ENCODE results near the gene UBE2D4.
"Not testable (repeated sequence)": the region's sequence is repeated elsewhere in the genome, so short reads cannot be mapped to it uniquely, and the experiment has no call there.

The UBE2D4 gene

DNA sequence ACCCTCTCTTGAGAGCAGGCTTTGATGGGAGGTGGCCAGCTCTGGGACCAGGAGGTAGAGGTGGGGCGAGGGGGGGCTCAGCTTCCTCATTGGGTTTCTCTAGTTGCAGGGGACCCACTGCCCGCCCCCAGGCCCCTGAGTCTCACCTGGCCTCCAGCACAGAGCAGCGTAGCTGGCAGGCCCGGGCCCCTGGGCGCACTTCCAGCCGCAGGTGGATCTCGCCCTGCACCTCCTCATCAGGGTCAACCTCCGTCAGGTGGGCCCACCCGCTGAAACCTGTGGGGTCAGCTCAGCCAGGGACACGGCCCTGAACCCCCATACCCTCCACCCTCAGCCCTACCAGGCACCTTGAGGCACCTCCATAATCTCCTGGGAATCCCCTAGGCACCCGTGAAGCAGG lies 43.4 kb downstream of the UBE2D4 start:
- not testable (repeated sequence) for DNase-seq

GRCh38 chr7:43970698-43971097 lies 44.5 kb downstream of the UBE2D4 start:
- DNase-seq = not testable (repeated sequence)

DNA sequence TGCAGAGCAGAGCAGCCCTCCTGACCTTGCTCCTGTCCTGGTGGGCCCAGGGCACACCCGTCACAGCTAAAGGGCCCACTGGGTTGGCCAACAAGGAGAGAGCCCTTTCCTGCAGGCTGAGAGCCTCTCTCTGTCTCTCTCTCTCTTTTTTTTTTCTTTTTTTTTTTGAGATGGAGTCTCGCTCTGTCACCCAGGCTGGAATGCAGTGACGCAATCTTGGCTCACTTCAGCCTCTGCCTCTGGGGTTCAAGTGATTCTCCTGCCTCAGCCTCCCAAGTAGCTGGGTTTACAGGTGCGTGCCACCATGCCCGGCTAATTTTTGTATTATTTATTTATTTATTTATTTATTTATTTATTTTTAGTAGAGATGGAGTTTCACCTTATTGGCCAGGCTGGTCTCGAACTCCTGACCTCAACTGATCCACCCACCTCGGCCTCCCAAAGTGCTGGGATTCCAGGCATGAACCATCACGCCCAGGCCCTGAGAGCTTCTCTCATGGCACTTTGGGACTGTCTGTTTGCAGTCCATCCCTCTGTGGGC lies 47.9 kb downstream of the UBE2D4 start:
- DNase-seq = not testable (repeated sequence)

DNA sequence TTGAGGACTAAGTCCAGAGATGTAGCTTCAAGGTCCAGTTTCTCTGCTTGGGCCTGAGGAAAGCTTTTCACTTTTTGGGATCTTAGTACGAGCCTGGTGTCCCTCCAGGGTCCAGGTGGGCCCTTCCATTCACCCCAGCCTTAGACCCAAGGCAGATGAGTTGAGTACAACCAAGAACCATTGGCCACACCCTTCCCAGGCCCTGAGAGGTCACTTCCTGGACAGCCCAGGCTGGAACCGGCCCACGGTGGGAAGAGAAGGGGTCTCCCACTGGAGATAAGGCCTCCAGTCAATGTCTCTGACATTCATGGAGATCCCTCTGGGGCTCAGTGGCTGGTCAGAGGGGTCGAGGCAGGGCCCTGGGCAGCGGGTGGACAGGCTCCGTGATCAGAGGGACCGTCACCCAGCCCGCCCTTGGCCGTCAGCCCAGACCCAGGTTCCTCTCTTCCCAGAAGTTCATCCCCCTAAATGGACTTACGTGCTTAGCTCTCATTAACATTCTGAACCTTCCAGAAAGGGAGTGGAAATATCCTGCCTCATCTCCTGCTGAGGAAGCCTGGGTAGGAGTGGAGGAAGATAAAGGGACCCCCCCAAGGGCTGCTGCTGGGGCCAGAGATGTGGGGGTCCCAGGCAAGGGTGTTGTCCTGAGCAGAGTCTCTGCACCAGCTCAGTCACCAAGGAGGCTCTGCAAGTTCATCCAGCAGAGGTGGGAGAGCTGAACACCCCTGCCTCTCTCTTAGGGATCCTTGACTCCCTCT lies 48.7 kb downstream of the UBE2D4 start:
- not testable (repeated sequence) for DNase-seq

GRCh38 chr7:43977525-43977924 lies 51.3 kb downstream of the UBE2D4 start:
- DNase-seq = no peak

DNA sequence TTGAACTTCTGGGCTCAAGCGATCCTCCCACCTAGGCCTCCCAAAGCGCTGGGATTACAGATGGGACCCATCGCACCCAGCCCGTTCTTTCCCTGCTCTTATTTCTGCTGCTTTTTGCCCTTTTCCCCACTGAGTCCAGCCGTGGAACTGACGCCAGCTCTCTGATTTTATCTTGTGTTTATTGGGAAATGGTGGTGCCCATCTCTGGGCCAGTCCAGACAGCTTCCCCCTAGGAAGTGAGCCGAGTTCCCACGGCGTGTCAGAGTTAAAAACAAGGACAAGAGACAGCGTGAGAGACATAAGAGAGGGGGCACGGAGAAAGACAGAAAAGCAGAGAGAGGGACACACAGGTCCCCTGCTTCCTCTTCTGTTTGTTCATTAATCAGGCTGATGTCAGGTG lies 51.9 kb downstream of the UBE2D4 start:
- not testable (repeated sequence) for DNase-seq

DNA sequence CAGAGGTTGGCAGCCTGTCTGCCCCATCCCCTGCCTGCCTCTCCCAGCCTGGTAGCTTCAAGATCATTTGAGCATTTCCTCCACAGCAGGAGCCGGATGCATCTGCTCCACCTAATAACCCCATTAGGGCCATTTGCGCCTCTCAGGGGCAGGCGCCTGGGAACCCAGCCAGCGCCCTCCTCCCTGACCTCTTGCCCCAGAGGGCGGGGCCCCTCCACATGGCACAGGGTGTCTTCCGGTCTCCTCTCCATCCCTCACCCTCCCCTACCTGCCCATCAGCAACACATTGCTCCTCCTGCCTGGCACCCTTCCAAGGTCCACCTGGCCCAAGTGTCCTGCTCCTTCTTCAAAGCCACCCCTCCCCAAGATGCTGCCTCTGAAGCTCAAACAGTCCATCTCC lies 56.6 kb downstream of the UBE2D4 start:
- not testable (repeated sequence) for DNase-seq

DNA sequence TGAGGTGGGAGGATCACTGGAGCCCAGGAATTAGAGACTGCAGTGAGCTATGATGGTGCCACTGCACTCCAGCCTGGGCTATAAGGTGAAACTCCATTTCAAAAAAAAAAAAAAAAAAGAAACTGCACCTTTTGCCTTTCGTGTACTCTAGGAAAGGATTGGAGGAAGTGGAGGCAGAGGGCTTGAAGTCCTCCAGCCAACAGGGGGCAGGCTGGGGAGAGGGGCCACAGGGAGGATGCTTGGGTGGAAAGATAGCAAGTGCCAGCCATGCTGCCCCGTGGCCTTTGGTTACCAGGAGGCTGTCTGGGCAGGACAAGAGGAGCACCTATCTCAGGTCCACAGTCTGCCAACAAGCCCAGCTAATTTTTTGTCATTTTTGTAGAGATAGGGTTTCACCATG lies 57.5 kb downstream of the UBE2D4 start:
- DNase-seq = not testable (repeated sequence)

DNA sequence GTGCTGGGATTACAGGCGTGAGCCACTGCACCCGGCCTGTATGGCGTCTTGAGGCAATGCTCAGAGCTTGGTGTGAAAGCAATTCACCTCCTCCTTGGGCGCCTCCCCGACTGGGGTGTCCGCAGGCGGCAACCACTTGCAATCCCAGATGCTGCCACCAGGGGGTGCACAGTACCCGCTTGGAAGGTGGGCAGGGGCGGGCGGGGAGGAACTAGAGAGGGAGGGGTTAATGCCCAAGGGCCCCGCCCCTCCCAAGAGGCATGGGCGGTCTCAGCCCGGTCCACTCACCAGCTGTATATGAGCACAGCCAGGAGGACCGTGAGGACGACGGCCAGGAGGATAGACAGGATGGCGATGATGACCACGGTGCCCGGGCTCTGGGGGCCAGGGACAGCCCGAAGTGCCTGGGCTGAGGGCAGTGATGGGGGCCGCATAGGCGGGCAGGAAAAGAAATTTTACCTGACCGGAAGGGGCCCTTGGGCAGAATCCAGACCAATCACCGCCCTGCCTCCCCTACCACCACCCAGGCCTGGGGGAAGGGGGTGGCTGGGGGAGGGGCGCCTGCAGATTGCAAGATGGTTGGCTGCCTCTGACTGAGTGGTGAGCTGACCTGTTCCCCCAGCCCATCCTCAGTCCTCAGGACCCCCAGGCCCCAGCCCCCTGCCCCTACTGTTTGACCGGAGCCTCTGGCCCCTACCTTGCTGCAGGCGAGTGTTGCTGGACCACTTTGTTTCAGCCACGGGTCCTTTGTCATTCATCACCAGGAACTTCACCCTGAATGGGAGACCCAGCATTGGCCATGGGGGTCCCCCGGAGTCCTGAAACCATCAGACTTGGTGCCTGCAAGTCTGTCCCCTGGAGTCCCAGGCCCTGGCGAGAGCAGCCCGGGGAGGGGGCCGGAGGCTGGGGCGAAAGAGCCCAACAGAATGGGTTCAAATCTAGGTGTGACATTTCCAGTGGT lies 59.9 kb downstream of the UBE2D4 start:
- DNase-seq = peak; percentile 80

- DNase-seq = not testable (repeated sequence)
Measured at GRCh38 chr7:43987476-43987875, 61.2 kb downstream of the UBE2D4 start.

DNA sequence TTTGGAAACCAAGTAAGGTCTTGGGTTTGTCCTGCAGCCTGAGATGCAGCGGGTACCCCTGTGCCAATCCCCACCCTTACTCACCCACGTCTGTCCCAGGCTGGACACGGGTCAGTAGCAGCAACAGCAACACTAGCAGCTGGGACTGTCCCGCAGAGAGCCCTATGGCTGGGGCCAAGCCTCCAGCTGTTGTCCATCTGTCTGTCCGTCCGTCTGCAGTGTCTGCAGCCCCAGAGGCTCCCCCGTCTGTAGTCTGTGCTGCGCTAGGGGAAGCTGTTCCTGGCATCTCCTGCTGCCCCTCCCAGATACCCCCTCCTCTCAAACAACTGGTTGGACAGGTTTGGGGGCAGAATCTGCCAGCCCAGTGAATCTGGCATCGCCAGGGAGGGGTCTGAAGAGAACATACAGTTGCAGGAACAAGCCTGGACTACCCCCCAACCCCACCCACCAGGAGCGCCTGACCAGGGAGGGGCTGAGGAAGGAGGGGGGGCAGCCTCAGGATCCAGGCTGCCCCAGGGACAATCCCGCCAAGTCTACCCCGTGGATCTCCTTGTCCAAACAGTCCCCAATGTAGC lies 63.9 kb downstream of the UBE2D4 start:
- not testable (repeated sequence) for DNase-seq

DNA sequence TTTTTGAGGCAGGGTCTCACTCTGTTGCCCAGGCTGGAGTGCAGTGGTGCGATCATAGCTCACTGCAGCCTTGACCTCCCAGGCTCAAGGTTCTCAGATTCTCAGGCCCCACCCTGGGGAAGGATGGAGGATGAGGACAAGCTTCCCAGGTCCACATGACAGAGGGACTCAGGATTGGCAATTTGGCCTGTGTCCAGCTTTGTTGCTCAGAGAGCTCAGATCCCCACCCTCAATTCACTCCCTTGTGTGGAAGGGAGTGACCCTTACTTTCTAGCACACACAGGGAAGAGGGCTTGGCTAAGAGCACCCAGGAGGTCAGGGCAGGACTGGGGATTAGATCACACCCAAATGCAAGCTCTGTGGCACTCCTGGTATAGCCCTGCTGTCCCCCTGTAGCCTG lies 64.6 kb downstream of the UBE2D4 start:
- DNase-seq = not testable (repeated sequence)

DNA sequence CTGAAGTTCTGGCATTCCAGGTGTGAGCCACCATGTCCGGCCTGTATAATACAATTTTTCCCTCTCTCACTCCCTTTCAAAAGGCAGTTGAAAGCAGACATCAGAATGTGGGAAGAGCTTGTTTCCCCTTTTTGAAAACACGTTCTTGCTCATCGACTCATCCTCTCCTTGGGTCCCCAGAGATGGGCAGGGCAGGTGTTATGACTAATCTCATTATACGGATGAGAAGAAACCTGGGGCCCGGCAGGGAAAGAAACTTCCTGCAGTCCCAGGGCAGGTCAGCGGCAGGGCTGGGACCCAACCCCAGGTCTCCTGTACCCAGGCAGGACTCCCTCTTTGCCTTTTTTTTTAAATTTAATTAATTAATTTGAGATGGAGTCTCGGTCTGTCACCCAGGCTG lies 66.7 kb downstream of the UBE2D4 start:
- DNase-seq = not testable (repeated sequence)

DNA sequence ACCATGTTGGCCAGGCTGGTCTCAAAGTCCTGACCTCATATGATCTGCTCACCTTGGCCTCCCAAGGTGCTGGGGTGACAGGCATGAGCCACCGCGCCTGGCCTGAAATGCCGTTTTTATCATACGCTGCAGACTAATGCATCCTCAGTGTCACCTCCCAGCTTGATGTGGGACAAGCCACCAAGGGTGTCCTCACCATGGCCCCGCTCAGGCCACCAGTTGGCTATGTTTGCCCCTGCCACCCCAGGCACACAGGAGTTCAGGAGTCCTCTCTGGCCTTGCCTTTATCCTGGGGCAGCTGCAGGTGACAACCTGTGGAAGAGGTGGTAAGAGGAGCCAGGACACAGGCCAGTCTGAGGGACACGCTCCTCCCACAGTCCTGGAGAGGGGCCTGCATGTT lies 68.4 kb downstream of the UBE2D4 start:
- not testable (repeated sequence) for DNase-seq

DNA sequence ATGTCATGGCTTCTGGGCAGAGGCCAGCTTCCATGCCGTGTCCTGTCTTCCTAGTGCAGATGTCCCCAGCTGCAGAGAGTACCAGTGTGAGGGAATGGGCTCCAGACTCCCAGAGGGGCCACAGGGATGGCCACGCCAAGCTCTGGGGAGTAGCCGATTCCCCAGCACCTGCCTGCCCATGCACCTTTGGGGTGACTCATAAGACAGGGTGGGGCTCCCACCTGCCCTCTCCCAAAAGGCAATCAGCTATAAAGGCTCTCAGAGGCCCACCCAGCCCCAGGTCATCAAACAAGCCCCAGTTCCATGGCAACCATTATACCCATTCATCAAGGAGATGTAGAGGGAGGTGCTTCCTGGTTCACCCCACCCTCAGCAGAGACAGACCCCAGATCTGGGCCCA lies 71.3 kb downstream of the UBE2D4 start, which contains the start of gene SPDYE1:
TSS of gene SPDYE1 (plus strand) at position 366 of the 400 bp plus-strand sequence. CDS start 2,053 bp downstream, outside the sequence.
- not testable (repeated sequence) for DNase-seq
